ENCODE measurements around the gene ODF2. TPM values are rescaled to one million over a fixed set of nuclear protein-coding genes. Genes with fewer than 3 reads are reported as not detected.

Gene ODF2
- 18.4 TPM for polyA plus RNA-seq (2013, experiment 1 of 2)
- polyA plus RNA-seq (2013, experiment 2 of 2): 17.9 TPM

DNA sequence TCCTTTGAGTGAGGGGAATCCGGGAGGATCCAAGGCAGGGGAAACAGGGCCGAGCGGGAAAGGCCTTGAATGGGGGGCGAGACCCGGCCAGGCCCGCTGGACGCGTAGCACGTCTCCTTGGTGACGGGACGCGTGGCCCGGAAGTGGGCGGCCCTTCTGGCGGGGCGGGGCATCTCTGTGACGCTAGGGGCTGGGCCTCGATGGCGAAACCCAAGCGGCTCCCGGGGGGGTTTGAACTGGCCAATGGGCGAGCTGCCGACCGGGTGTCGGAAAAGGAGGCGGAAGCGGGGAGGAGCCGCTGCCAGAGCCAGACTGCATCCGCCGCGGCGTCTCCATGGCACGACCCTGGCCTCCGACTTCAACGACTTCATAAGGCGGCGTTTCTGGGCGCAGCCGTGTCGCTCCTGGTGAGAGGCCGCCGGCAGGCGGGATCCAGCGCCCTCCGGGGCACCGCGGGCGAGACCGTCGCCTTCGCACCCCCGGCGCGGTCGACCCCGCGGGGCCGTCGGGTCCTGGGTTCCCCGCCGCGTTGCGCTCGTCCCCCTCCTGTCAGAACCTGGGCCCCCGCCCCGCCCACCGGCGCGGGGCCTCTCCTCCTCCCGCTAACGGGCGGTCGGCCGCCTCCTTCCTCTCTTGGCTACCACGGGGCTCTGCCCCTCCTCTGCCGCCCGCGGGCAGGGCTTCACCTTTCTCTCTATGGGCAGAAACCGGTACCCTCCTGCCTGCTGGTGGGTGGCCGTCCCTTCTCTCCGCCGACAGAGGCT lies at the start of gene ODF2:
Gene ODF2 (plus strand): TSS at position 158 of the 764 bp plus-strand sequence. CDS start 86 bp downstream, at position 244.
- no CpG with 5 or more reads among the region's 82 CpGs for WGBS (ENCODE audit: extremely low coverage, insufficient coverage, low lambda C conversion rate)
- Histone ChIP-seq H3K9ac (ENCODE audit: low read length) (peak within 1 kb of the TSS; percentile 88), H3K56ac (ENCODE audit: low read length) (peak within 1 kb of the TSS; percentile 94)

DNA sequence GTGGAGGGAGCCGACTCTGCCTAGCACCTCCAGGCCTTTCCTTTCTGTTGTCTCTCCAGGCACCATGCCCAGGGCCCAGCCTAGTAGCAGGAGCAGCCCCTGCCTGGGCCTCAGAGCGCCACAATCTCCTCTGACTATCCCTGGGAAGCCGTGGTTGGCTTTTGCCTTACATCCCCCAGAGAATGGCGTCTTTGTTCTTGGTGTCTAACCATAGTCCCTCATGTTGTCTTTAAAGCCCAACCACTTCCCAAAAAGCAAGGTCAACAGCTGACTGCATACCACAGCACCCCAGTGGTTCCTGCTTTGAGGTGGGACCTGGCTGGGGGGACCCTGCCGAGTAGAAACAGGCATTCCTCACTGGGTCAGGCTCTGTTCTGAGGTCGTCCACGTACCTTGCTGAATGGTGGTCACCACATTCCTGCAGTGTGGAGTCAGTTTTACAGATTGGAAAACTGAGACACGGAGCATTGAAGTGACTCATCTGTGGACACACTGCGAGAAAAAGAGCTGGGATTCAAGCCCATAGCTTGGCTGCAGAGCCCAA lies 48.9 kb upstream of the ODF2 start:
- Histone ChIP-seq H3K18ac (ENCODE audit: low read length) (no peak overlapping the region), H3K4me3 (ENCODE audit: low read length) (no peak overlapping the region), H2AK5ac (ENCODE audit: low read length) (no peak overlapping the region), H3K27ac (ENCODE audit: low read depth, low read length) (no peak overlapping the region), H3K23ac (ENCODE audit: low read length) (no peak overlapping the region), H4K8ac (ENCODE audit: low read depth, low read length) (no peak overlapping the region), H2BK15ac (replicated peaks; ENCODE audit: low read depth) (no peak overlapping the region), H2BK120ac (ENCODE audit: low read depth, low read length) (no peak overlapping the region), H3K79me2 (ENCODE audit: control insufficient read depth, insufficient read depth, low read length) (no peaks in the 10 kb centered on the region), H3K56ac (ENCODE audit: low read length) (peak overlapping the region; percentile 5), H3K36me3 (ENCODE audit: control insufficient read depth, insufficient read depth, low read length) (no peaks in the 10 kb centered on the region), H3K4me1 (ENCODE audit: control insufficient read depth, low read depth, low read length) (no peaks in the 10 kb centered on the region), H4K5ac (ENCODE audit: low read length) (no peak overlapping the region), H3K9ac (ENCODE audit: low read length) (no peak overlapping the region), H2BK5ac (ENCODE audit: low read length) (no peak overlapping the region), H3K4ac (ENCODE audit: low read depth, low read length) (no peak overlapping the region), H3K27me3 (ENCODE audit: insufficient read depth, low read length, poor library complexity) (peaks cover 10% of the 10 kb centered on the region), H3K79me1 (ENCODE audit: low read length) (no peaks in the 10 kb centered on the region), H3K4me2 (ENCODE audit: low read length) (no peak overlapping the region)
- DNase-seq: no peak
- no CpG with 5 or more reads among the region's 9 CpGs for WGBS (ENCODE audit: extremely low coverage, insufficient coverage, low lambda C conversion rate)

More for the DNA sequence above, at the start of gene ODF2:
- Histone ChIP-seq H3K4ac (ENCODE audit: low read depth, low read length) (peak within 1 kb of the TSS; percentile 73), H2BK120ac (ENCODE audit: low read depth, low read length) (no peak within 1 kb of the TSS), H4K5ac (ENCODE audit: low read length) (no peak within 1 kb of the TSS), H3K27ac (ENCODE audit: low read depth, low read length) (peak within 1 kb of the TSS; percentile 86), H3K4me3 (ENCODE audit: low read length) (peak within 1 kb of the TSS; percentile 86), H3K4me2 (ENCODE audit: low read length) (peak within 1 kb of the TSS; percentile 94), H3K18ac (ENCODE audit: low read length) (peak within 1 kb of the TSS; percentile 16), H2BK15ac (replicated peaks; ENCODE audit: low read depth) (no peak within 1 kb of the TSS), H3K4me1 (ENCODE audit: control insufficient read depth, low read depth, low read length) (peaks cover 5% of the 10 kb centered on the region), H2BK5ac (ENCODE audit: low read length) (peak within 1 kb of the TSS; percentile 67), H3K23ac (ENCODE audit: low read length) (peak within 1 kb of the TSS; percentile 45), H2AK5ac (ENCODE audit: low read length) (no peak within 1 kb of the TSS), H3K27me3 (ENCODE audit: insufficient read depth, low read length, poor library complexity) (no peaks in the 10 kb centered on the region), H4K8ac (ENCODE audit: low read depth, low read length) (no peak within 1 kb of the TSS), H3K36me3 (ENCODE audit: control insufficient read depth, insufficient read depth, low read length) (peaks cover 6% of the 10 kb centered on the region), H3K79me1 (ENCODE audit: low read length) (peaks cover 5% of the 10 kb centered on the region), H3K79me2 (ENCODE audit: control insufficient read depth, insufficient read depth, low read length) (no peaks in the 10 kb centered on the region)
- DNase-seq: peak; percentile 99

DNA sequence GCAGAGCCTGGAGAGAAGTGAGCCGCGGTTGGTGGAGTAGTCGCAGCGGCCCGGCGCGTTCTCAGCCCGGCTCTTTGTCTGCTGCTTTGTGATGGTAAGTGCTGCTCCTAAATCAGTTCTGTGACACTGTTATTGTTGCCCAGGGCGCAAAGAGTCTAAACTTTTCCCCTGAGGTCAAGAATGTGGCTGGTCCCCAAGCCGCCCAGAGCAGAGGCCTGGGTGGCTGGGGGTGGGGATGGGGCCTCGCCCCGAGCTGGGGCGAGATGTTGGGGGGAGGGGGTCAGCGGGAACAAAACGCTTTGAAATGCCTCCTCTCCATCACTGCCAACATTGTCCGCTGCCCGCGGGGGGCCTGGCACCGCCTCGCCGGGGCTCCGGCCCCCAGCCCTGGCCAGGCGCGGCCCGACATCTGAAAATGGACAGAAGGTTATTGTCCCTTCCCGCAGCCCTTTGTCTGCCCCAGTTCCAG lies 46.8 kb upstream of the ODF2 start:
- Histone ChIP-seq H3K27ac (ENCODE audit: low read depth, low read length) (no peak overlapping the region), H3K4me1 (ENCODE audit: control insufficient read depth, low read depth, low read length) (no peaks in the 10 kb centered on the region)

GRCh38 chr9:128409450-128409849 lies 46.4 kb upstream of the ODF2 start:
- Histone ChIP-seq H3K4me3 (ENCODE audit: low read length) (no peak overlapping the region), H3K4me1 (ENCODE audit: control insufficient read depth, low read depth, low read length) (no peaks in the 10 kb centered on the region), H3K23ac (ENCODE audit: low read length) (no peak overlapping the region), H3K56ac (ENCODE audit: low read length) (no peak overlapping the region), H3K18ac (ENCODE audit: low read length) (no peak overlapping the region), H3K79me2 (ENCODE audit: control insufficient read depth, insufficient read depth, low read length) (no peaks in the 10 kb centered on the region), H3K27ac (ENCODE audit: low read depth, low read length) (no peak overlapping the region), H4K5ac (ENCODE audit: low read length) (no peak overlapping the region), H3K4me2 (ENCODE audit: low read length) (no peak overlapping the region), H3K27me3 (ENCODE audit: insufficient read depth, low read length, poor library complexity) (peaks cover 10% of the 10 kb centered on the region), H4K8ac (ENCODE audit: low read depth, low read length) (no peak overlapping the region), H2BK15ac (replicated peaks; ENCODE audit: low read depth) (no peak overlapping the region), H2BK5ac (ENCODE audit: low read length) (no peak overlapping the region), H3K79me1 (ENCODE audit: low read length) (no peaks in the 10 kb centered on the region), H3K9ac (ENCODE audit: low read length) (no peak overlapping the region), H2AK5ac (ENCODE audit: low read length) (no peak overlapping the region), H3K4ac (ENCODE audit: low read depth, low read length) (no peak overlapping the region), H3K36me3 (ENCODE audit: control insufficient read depth, insufficient read depth, low read length) (no peaks in the 10 kb centered on the region), H2BK120ac (ENCODE audit: low read depth, low read length) (no peak overlapping the region)
- DNase-seq: no peak
- no CpG with 5 or more reads among the region's 8 CpGs for WGBS (ENCODE audit: extremely low coverage, insufficient coverage, low lambda C conversion rate)

More for the DNA sequence above, 46.8 kb upstream of the ODF2 start:
- H4K5ac ChIP-seq (ENCODE audit: low read length): no peak overlapping the region
- peaks cover 10% of the 10 kb centered on the region for H3K27me3 ChIP-seq (ENCODE audit: insufficient read depth, low read length, poor library complexity)
- H3K9ac ChIP-seq (ENCODE audit: low read length): no peak overlapping the region
- no peak overlapping the region for H3K23ac ChIP-seq (ENCODE audit: low read length)
- no peak overlapping the region for H3K18ac ChIP-seq (ENCODE audit: low read length)
- H3K36me3 ChIP-seq (ENCODE audit: control insufficient read depth, insufficient read depth, low read length): no peaks in the 10 kb centered on the region
- no peak overlapping the region for H2BK120ac ChIP-seq (ENCODE audit: low read depth, low read length)
- H2BK15ac ChIP-seq (replicated peaks; ENCODE audit: low read depth): no peak overlapping the region
- no peak overlapping the region for H2BK5ac ChIP-seq (ENCODE audit: low read length)
- no peak for DNase-seq
- H3K4me2 ChIP-seq (ENCODE audit: low read length): no peak overlapping the region
- H2AK5ac ChIP-seq (ENCODE audit: low read length): no peak overlapping the region
- no peak overlapping the region for H3K4me3 ChIP-seq (ENCODE audit: low read length)
- H3K4ac ChIP-seq (ENCODE audit: low read depth, low read length): no peak overlapping the region
- no peak overlapping the region for H3K56ac ChIP-seq (ENCODE audit: low read length)
- WGBS (ENCODE audit: extremely low coverage, insufficient coverage, low lambda C conversion rate): no CpG with 5 or more reads among the region's 26 CpGs
- no peaks in the 10 kb centered on the region for H3K79me2 ChIP-seq (ENCODE audit: control insufficient read depth, insufficient read depth, low read length)
- no peaks in the 10 kb centered on the region for H3K79me1 ChIP-seq (ENCODE audit: low read length)
- no peak overlapping the region for H4K8ac ChIP-seq (ENCODE audit: low read depth, low read length)

DNA sequence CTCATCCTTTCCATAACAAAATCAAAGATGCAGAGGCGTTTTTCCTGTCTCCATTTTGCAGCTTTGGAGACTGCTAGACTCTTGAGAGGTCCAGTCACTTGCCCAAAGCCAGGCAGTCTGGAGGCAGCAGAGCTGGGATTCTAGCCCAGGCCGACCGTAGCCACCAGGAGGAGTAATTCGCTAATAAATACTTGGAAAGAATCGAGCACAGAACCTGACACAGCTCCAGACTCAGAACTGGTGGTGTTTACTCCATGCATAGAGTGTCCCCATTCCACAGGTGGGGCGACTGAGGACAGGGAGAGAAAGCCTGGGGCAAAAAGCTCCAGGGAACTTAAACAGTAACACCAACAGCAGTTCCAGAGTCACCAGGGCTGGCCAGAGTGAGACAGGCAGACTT lies 45.8 kb upstream of the ODF2 start:
- no peak overlapping the region for H2BK15ac ChIP-seq (replicated peaks; ENCODE audit: low read depth)
- no peak overlapping the region for H3K4ac ChIP-seq (ENCODE audit: low read depth, low read length)
- no peaks in the 10 kb centered on the region for H3K4me1 ChIP-seq (ENCODE audit: control insufficient read depth, low read depth, low read length)
- no peak overlapping the region for H3K4me3 ChIP-seq (ENCODE audit: low read length)
- H2BK5ac ChIP-seq (ENCODE audit: low read length): no peak overlapping the region
- H2BK120ac ChIP-seq (ENCODE audit: low read depth, low read length): no peak overlapping the region
- no peak overlapping the region for H3K27ac ChIP-seq (ENCODE audit: low read depth, low read length)
- H3K18ac ChIP-seq (ENCODE audit: low read length): no peak overlapping the region
- no peak overlapping the region for H3K4me2 ChIP-seq (ENCODE audit: low read length)
- H3K79me2 ChIP-seq (ENCODE audit: control insufficient read depth, insufficient read depth, low read length): no peaks in the 10 kb centered on the region
- H3K56ac ChIP-seq (ENCODE audit: low read length): no peak overlapping the region
- H4K5ac ChIP-seq (ENCODE audit: low read length): no peak overlapping the region
- H2AK5ac ChIP-seq (ENCODE audit: low read length): no peak overlapping the region
- no peak overlapping the region for H3K9ac ChIP-seq (ENCODE audit: low read length)
- no peaks in the 10 kb centered on the region for H3K36me3 ChIP-seq (ENCODE audit: control insufficient read depth, insufficient read depth, low read length)
- no peak overlapping the region for H4K8ac ChIP-seq (ENCODE audit: low read depth, low read length)
- peaks cover 10% of the 10 kb centered on the region for H3K27me3 ChIP-seq (ENCODE audit: insufficient read depth, low read length, poor library complexity)
- no peaks in the 10 kb centered on the region for H3K79me1 ChIP-seq (ENCODE audit: low read length)
- no CpG with 5 or more reads among the region's 6 CpGs for WGBS (ENCODE audit: extremely low coverage, insufficient coverage, low lambda C conversion rate)
- H3K23ac ChIP-seq (ENCODE audit: low read length): no peak overlapping the region
- peak; percentile 59 for DNase-seq
